ENCODE data around the gene ZNF534. TPM values are rescaled to one million over a fixed set of nuclear protein-coding genes. Genes with fewer than 3 reads are reported as not detected.

ZNF534 gene
- total and polyA plus RNA-seq, 2 of the 8 experiments (the other 6 are each of a cell fraction or from before 2014, with no cell fraction given), result not detected

DNA sequence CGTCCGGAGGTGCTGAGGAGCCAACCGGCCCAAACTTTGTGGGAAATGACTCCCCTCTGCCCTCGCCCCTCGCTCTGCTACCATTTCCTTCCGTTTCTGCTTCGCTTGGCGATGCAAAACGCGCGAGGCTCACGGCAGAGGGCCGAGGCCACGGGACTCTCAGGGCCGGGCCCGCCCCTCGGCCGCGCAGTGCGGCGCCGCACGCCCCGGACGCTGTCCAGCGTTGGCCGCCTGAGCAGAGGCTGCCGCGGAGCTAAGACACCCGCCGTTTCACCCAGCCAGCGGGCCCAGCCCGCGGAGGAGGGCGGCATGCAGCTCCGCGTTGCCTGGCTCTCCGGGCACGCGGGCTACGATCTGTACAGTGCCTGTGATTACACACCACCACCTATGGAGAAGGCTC is 22.3 kb downstream of the ZNF534 start (continued):
- TF ChIP-seq, protein P1, sequence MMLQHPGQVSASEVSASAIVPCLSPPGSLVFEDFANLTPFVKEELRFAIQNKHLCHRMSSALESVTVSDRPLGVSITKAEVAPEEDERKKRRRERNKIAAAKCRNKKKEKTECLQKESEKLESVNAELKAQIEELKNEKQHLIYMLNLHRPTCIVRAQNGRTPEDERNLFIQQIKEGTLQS (IDR thresholded peaks at IDR 0.05; ENCODE audit: insufficient read depth, low read depth, low read length), result no peak
- no peak for TF ChIP-seq SIRT6 (IDR thresholded peaks at IDR 0.05; ENCODE audit: low read length)
- no peak for TF ChIP-seq RXRA (IDR thresholded peaks at IDR 0.05; ENCODE audit: insufficient read depth, low read depth, low read length)
- TF ChIP-seq NANOG (IDR thresholded peaks at IDR 0.05; ENCODE audit: insufficient read depth, low read depth, low read length, poor library complexity, severe bottlenecking), result no peak

Measured in H1 (cell line).